HG03378 (cell line): ENCODE measurements around the gene WASL.

Experiments
- ATAC-seq: cut with Tn5 transposase; IDR thresholded peaks from one replicate; pipeline ENCODE4 v1.9.1; 2021; ENCODE audit warnings: mild to moderate bottlenecking, moderate library complexity; ENCODE audit not compliant: unreplicated experiment

The WASL gene

DNA sequence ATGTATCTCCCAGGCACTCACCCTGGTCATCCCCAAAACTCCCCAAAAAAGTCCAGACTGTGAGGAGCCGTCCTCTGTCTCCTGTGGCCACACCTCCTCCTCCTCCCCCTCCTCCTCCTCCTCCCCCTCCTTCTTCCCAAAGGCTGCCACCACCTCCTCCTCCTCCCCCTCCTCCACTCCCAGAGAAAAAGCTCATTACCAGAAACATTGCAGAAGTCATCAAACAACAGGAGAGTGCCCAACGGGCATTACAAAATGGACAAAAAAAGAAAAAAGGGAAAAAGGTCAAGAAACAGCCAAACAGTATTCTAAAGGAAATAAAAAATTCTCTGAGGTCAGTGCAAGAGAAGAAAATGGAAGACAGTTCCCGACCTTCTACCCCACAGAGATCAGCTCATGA lies 86.0 kb downstream of the WASL start:
- ATAC-seq, result no peak

GRCh38 chr7:123662293-123662692 lies 86.5 kb downstream of the WASL start:
- ATAC-seq, result no peak

DNA sequence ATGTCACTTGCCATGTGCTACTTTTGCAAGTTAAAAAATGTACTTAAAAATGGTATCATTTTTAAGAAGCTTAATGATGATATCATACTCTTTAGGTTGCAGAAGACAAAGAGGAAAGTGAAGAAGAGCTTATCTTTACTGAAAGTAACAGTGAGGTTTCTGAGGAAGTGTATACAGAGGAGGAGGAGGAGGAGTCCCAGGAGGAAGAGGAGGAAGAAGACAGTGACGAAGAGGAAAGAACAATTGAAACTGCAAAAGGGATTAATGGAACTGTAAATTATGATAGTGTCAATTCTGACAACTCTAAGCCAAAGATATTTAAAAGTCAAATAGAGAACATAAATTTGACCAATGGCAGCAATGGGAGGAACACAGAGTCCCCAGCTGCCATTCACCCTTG lies 87.0 kb downstream of the WASL start:
- ATAC-seq, result no peak

DNA sequence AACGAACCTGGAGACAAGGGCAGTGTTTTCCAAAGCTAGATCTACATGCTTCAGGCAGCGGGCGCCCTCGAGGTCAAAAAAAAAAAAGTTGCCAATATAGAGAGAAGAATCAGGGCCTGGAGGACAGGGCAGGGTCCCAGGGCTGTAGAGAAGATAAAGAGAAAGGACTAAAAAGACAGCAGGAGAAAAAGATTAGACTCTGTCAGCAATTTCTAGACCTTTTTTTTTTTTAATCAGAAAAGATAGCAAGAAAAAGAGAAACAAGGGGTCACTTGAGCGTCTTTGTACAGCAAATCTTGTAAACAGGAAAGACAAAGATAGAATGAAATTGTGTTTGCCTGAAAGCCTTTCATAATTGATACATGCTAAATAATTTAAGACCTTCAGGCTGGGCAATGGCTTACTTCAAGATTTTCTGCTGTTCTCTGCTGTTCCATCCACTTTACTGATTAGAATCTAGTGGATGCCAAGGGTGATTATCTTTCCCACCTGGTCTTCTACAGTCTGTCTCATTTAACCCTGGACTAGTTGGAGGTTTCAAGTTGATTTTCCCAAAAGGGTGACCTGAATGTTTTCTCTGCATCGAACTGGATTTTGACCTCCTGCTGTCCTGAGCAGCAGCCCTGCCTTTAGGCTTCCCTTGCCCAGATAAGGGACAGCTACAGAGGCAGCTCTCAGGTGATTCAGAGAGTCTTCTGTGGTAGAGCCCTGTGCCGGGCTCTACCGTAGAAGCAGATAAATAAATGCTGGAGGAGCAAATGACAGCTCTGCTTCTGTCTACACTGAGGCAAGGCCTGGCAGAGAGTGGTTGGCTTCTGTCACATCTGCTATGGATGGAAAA lies 88.1 kb downstream of the WASL start:
- no peak for ATAC-seq

DNA sequence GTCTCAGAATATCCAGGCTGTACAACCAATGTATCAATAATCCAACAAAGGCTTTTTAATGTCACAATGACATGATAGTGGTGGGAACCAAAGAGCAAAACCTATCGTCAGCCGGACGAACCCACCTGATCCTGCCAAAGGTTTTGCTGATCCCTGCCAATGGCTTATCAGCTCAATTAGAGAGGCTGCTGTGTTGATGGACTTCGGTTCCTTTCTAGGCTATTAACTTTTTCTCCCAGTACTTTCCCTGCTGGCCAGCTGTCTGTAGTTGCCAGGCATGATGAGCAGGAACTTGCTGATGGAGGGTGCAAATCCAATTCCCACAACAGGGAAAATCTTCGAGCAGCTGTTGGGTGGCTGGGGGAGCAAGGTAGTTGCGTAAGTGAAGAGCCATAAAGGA lies 90.8 kb downstream of the WASL start:
- ATAC-seq, result no peak

DNA sequence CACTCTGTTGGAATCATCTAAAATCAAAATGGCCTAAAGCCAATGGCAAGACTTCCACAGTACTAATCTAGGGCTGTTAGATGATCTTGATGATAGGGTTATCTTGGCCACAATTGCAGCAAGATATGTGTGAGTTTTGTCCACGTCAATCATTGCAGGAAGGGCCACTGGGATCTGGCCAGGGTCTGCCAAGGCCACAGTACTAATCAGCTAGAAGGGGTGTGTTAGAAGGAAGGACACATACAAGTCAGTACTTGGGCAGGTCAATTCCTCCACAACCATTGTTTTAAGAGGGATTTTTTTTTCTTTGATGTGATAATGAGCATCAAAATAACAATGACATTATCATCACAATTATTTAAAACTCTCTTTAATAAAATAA lies 91.5 kb downstream of the WASL start:
- no peak for ATAC-seq

DNA sequence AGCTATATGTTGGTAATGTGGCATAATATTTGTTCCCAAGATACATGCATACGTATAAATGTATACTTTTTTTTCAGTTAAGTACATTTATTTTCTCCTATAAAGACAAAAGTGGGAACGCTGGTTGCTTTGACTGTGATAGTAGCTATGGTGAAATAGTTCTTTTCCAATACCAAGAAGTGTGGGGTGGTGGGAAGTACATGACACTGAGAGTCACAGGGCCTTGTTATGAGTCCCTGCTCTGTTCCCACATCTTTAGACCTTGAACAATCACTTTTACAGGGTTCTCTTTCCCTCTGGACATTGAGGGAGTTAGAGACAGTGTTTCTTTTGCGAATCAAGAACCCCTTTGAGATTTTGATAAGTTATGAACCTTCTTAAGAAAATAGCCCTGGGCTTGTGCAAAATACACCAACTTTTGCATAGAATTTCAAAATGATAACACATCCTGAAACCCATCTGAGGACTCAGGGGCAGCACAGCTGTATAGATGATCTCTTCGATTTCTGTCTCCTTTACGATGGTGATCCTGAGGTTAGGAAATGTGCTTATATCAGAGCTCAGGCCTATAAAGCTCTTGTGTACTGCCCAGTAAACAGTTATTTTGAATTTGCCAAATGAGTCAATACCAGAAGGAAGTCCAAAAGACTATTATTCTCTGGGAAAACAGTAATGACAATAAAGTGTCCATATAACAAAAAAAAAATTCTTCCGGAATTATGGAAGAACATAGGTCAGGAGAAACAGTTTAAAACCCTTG lies 92.1 kb downstream of the WASL start:
- no peak for ATAC-seq

DNA sequence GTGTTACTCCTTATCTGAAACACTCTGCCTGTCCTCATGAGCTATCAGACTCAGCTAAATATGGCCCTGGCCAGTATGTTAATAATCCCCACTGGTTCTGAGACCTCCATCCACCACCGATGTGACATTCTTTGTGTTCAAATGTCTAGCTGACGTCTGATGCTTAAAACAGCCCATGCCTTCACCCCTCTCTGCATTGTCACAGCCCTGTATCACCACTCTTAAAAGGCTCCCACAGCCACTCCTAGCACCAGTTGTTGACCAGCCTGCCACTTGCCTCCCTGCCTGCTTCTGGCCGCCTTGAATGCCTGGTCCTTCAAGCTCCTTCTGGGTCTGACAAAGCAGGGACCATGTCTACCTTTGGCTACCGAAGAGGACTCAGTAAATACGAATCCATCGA lies 93.2 kb downstream of the WASL start, which contains the start of gene LMOD2:
Gene LMOD2, plus strand, starts transcription at position 253 of the 400 bp plus-strand sequence. Its CDS starts 98 bp downstream, at position 351.
- ATAC-seq, result no peak

- no peak for ATAC-seq
These were observed 95.6 kb downstream of the WASL start for GRCh38 chr7:123653162-123653561.

GRCh38 chr7:123652406-123652805 lies 96.4 kb downstream of the WASL start:
- ATAC-seq, result no peak

- ATAC-seq, result no peak
These were observed 98.2 kb downstream of the WASL start for GRCh38 chr7:123650595-123650994.

DNA sequence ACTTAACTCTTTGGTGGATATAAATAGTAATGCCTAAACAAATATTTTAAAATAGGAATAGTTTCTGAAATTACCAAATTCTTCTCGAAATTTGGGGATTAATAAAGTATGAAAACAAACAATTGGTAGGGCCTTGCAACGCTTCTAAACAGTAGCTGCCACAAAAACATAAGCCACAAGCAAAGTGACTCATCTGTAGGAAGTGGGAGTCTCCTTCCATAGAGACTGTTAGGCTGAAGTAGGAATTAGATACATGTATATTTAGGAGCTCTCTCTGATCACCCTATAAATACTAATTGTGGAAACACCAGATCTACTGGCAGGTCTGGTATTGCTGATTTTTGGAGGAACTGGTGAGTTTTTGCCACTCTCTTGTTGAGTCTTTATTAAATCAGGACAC lies 98.8 kb downstream of the WASL start:
- ATAC-seq, result no peak

DNA sequence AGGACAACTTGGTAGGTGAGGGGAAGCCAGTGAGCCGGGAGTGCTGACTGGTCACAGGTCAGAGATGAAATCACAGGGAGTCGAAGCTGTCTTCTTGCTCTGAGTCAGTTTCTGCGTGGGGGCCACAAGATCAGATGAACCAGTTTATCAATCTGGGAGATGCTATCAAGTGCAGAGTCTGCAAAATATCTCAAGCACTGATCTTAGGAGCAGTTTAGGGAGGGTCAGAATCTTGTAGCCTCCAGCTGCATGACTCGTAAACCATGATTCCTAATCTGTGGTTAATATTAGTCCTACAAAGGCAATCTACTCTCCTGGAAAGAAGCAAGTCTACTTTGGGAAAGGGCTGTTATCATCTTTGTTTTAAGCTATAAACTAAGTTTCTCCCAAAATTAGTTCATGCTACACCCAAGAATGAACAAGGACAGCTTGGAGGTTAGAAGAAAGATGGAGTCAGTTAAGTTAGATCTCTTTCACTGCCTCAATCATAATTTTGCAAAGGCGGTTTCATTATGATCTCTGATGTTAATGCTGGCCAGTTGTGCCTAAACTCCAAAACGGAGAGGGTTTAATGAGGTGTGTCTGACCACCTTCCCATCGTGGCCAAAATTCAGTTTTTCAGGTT lies 101.6 kb downstream of the WASL start:
- ATAC-seq, result no peak

DNA sequence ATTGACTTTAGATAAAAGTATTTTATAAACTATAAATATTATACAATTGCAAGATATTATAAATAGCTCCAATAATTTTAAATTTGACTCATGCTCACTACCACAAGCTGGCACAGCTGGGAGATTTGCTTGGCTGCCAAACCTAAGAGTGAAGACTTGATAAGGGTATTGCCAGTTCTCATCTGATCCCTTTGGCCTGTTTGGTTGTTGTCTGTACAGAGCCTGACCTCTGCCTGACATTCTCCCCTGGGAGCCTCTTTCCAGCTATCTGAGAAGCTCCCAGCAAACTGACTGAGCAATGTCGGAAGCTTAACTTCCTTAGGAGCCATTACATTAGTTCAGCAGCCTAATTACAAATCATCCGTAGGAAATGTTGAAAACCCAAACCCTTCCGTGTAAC lies 103.3 kb downstream of the WASL start:
- no peak for ATAC-seq

DNA sequence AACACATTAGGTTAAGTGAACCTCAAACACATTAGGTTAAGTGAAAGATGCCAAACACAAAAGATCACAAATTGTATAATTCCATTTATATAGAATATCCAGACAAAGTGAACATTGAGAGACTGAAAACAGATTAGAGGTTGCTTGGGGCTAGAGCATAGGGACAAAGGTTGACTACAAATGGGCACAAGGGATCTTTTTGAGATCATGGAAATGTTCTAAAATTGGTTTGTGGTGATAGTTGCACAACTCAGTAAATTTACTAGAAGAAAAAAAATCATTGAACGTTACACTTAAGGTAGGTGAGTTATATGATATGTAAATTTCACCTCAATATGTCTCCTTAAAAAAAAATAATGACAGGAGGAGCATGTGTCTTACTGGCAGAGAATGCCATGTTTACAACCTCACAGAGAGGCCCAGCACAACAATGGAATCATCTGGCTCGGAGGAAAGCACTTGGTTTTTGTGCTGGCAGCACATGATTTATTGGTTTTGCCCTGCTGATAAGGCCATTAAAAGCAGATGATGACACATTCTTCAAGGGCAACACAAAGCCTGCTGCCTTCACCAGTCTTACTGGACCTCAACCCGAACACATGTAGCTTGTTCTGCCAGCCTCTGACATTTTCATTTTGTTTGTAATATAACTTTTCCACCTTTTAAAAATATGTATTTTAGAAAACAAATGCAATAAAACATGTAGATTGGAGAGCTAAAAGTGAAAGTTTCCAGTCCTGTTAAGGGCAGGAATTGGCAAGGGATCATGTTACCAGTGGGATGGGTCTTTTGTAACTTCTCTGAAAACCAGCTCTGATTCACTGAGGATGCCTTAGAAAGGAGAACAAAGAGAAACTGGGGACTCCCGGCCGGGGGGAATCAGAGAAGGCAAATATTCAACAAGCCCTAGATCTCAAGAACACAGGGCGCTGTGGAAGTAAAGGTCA lies 105.0 kb downstream of the WASL start:
- no peak for ATAC-seq

GRCh38 chr7:123641901-123642300 lies 106.9 kb downstream of the WASL start:
- ATAC-seq, result no peak

- ATAC-seq, result no peak
These were observed 108.2 kb downstream of the WASL start for GRCh38 chr7:123640583-123640982.

DNA sequence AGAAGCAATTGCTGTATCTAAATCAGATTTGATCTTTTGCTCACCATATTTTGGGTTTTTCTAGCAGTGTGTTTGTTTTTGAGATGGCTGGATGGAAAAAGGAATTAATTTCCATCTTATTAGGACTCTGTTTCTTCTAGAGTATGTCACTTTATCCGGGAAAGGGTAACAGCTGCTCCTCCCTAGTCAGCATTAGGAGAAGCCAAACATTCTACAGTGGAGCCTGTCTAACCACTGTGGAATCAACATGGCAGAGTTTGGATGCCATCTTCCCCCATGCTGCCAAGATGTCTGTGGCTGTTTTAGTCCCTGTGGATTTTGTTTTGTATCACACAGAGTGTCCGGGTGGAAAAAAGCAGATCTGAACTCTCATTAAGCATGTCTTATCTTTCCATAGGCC lies 109.2 kb downstream of the WASL start:
- no peak for ATAC-seq

DNA sequence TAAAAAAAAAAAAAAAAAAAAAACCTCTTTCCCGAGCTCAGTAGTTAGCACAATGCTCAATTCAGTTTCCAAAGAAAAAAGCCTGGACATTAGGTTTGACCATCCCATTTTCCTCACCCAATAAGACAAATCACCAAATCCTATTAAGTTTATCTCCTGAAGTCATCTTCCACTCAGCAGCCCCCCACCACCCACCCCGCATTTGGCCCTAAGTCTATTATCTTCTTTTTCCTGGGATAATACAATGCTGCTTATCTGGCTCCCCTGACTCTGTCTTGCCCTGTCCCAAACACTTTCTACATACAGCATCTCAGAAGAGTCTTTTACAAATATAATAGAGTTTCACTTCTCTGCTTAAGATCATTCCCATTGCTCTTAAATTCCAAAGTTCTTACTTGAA lies 110.9 kb downstream of the WASL start:
- no peak for ATAC-seq

DNA sequence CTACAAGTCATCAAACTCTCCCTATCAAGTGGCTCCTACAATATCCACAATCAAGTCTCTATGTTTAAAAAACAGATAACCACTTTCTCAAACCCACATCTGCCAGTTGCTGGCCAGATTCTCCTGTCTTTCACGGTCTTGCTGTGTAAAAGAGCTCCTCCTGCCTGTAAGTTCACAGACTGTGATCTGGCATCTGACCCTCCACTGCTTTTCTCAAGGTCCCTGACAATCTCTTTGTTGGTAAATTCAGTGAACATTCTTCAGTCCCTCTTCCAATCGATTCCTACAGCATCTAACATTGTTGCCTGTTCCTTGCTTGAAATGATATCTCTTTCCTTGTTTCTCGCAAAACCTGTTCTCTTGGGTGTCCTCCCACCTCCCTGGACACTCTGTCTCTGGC lies 111.6 kb downstream of the WASL start:
- no peak for ATAC-seq
